ENCODE results near the gene DGLUCY. TPM values are rescaled to one million over a fixed set of nuclear protein-coding genes. Genes with fewer than 3 reads are reported as not detected.
A peak's percentile ranks its signal among the peaks of the same experiment; 100 is the strongest.
"Not testable (repeated sequence)": the region's sequence is repeated elsewhere in the genome, so short reads cannot be mapped to it uniquely, and the experiment has no call there.

The DGLUCY gene
- total RNA-seq, 1 donor from 2014 or later = 20.0 TPM

GRCh38 chr14:91244501-91244901 is 130.6 kb downstream of the DGLUCY start, which contains the start of gene GPR68:
Gene GPR68, minus strand, starts transcription at chr14:91244704. Its CDS starts 9,654 bp downstream, at chr14:91235050.
- no peaks in the 10 kb centered on the region for H3K27me3 ChIP-seq (ENCODE audit: insufficient read depth, low read length)
- H3K27ac ChIP-seq (ENCODE audit: low read depth, low read length) = peak within 1 kb of the TSS; percentile 69
- H3K4me2 ChIP-seq (ENCODE audit: low read length) = peak within 1 kb of the TSS; percentile 71
- TF ChIP-seq EZH2 (IDR thresholded peaks at IDR 0.05; ENCODE audit: insufficient read depth, low read length) = no peak
- peak within 1 kb of the TSS; percentile 64 for H3K9ac ChIP-seq (ENCODE audit: low read length)
- no peaks in the 10 kb centered on the region for H3K9me3 ChIP-seq (ENCODE audit: insufficient read depth, low read depth, low read length)
- no peaks in the 10 kb centered on the region for H4K20me1 ChIP-seq (ENCODE audit: insufficient read depth, low read length)
- H2AFZ ChIP-seq (ENCODE audit: low read depth, low read length) = peak within 1 kb of the TSS; percentile 76
- H3K36me3 Mint-ChIP-seq (ENCODE audit: low read depth, unreplicated experiment) = no peaks in the 10 kb centered on the region
- H3K4me1 ChIP-seq (ENCODE audit: insufficient read depth, low read length) = peaks cover 22% of the 10 kb centered on the region
- peaks cover 8% of the 10 kb centered on the region for H3K27me3 Mint-ChIP-seq (ENCODE audit: low read depth, unreplicated experiment)
- H3K4me1 Mint-ChIP-seq (ENCODE audit: low read depth, unreplicated experiment) = peaks cover 18% of the 10 kb centered on the region
- H3K9me3 Mint-ChIP-seq (ENCODE audit: unreplicated experiment) = peaks cover 10% of the 10 kb centered on the region
- no peaks in the 10 kb centered on the region for H3K36me3 ChIP-seq (ENCODE audit: insufficient read depth, low read length)
- H3K4me3 Mint-ChIP-seq (ENCODE audit: unreplicated experiment) = no peak within 1 kb of the TSS
- H3K79me2 ChIP-seq (ENCODE audit: insufficient read depth, low read length) = no peaks in the 10 kb centered on the region
- FAIRE-seq = no peak
- H3K4me3 ChIP-seq (ENCODE audit: insufficient read depth, low read depth, low read length) = no peak within 1 kb of the TSS
- peak; percentile 69 for DNase-seq (ENCODE audit: low read depth)
- H3K27ac Mint-ChIP-seq (ENCODE audit: unreplicated experiment) = no peak within 1 kb of the TSS

- H3K9me3 ChIP-seq (ENCODE audit: insufficient read depth, low read depth, low read length) = no peaks in the 10 kb centered on the region
- peaks cover 8% of the 10 kb centered on the region for H3K27me3 Mint-ChIP-seq (ENCODE audit: low read depth, unreplicated experiment)
- H3K27ac Mint-ChIP-seq (ENCODE audit: unreplicated experiment) = no peak overlapping the region
- H3K27ac ChIP-seq (ENCODE audit: low read depth, low read length) = no peak overlapping the region
- no peak overlapping the region for H3K4me3 ChIP-seq (ENCODE audit: insufficient read depth, low read depth, low read length)
- no peaks in the 10 kb centered on the region for H3K27me3 ChIP-seq (ENCODE audit: insufficient read depth, low read length)
- FAIRE-seq (no peak), DNase-seq (ENCODE audit: low read depth) (no peak)
- H3K36me3 ChIP-seq (ENCODE audit: insufficient read depth, low read length) = no peaks in the 10 kb centered on the region
- no peaks in the 10 kb centered on the region for H3K79me2 ChIP-seq (ENCODE audit: insufficient read depth, low read length)
- H3K4me1 ChIP-seq (ENCODE audit: insufficient read depth, low read length) = peaks cover 26% of the 10 kb centered on the region
- H4K20me1 ChIP-seq (ENCODE audit: insufficient read depth, low read length) = no peaks in the 10 kb centered on the region
- no peak overlapping the region for H3K9ac ChIP-seq (ENCODE audit: low read length)
- H3K4me2 ChIP-seq (ENCODE audit: low read length) = peak overlapping the region; percentile 71
- no peak overlapping the region for H3K4me3 Mint-ChIP-seq (ENCODE audit: unreplicated experiment)
- no peaks in the 10 kb centered on the region for H3K36me3 Mint-ChIP-seq (ENCODE audit: low read depth, unreplicated experiment)
- H2AFZ ChIP-seq (ENCODE audit: low read depth, low read length) = peak overlapping the region; percentile 76
- peaks cover 21% of the 10 kb centered on the region for H3K4me1 Mint-ChIP-seq (ENCODE audit: low read depth, unreplicated experiment)
- TF ChIP-seq EZH2 (IDR thresholded peaks at IDR 0.05; ENCODE audit: insufficient read depth, low read length) = no peak
- no peak for TF ChIP-seq CTCF (IDR thresholded peaks at IDR 0.05; ENCODE audit: insufficient read depth, low read depth, low read length)
- H3K9me3 Mint-ChIP-seq (ENCODE audit: unreplicated experiment) = peaks cover 10% of the 10 kb centered on the region
Observed at GRCh38 chr14:91245029-91245428, 131.2 kb downstream of the DGLUCY start.

- H3K9me3 Mint-ChIP-seq (ENCODE audit: unreplicated experiment); H3K4me3 Mint-ChIP-seq (ENCODE audit: unreplicated experiment); H3K27me3 ChIP-seq (ENCODE audit: insufficient read depth, low read length); H3K27ac Mint-ChIP-seq (ENCODE audit: unreplicated experiment); H3K9me3 ChIP-seq (ENCODE audit: insufficient read depth, low read depth, low read length); H3K4me3 ChIP-seq (ENCODE audit: insufficient read depth, low read depth, low read length); H3K36me3 ChIP-seq (ENCODE audit: insufficient read depth, low read length); H3K27me3 Mint-ChIP-seq (ENCODE audit: low read depth, unreplicated experiment); H3K27ac ChIP-seq (ENCODE audit: low read depth, low read length); FAIRE-seq; H4K20me1 ChIP-seq (ENCODE audit: insufficient read depth, low read length); H3K9ac ChIP-seq (ENCODE audit: low read length); H3K4me2 ChIP-seq (ENCODE audit: low read length); H3K36me3 Mint-ChIP-seq (ENCODE audit: low read depth, unreplicated experiment); DNase-seq (ENCODE audit: low read depth); H3K79me2 ChIP-seq (ENCODE audit: insufficient read depth, low read length); H2AFZ ChIP-seq (ENCODE audit: low read depth, low read length): not testable (repeated sequence)
- H3K4me1 ChIP-seq (ENCODE audit: insufficient read depth, low read length) = peaks cover 32% of the 10 kb centered on the region
- H3K4me1 Mint-ChIP-seq (ENCODE audit: low read depth, unreplicated experiment) = peaks cover 27% of the 10 kb centered on the region
Observed at GRCh38 chr14:91245616-91246015, 131.7 kb downstream of the DGLUCY start.
